NOMO-1 treated with dmso at 0.1 percent for 144 hours (cell line): ENCODE results near the gene MRTO4.

Experiments
- DNase-seq: peaks from one replicate; lab custom pipeline; 2025; ENCODE audit not compliant: unreplicated experiment; lab: John Stamatoyannopoulos, UW

MRTO4 gene

DNA sequence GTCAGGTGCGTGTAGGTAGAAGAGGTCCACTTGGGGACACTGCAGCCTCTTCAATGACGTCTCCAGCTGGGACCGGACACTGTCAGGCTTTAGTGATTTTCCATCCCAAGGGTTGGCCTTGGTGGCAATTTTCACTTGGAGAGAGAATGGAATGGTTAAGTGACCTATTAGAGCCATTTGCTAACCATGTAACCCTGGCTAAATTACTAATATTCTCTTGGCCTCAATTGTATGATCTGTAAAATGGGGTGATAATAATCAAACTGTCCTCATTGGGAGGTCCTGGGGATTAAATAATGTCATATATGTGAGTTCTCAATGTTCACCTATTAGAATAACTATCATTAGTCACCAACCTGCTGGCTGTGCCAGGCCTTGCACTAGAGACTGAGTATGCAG lies 56.9 kb downstream of the MRTO4 start:
- DNase-seq, result no peak

- no peak for DNase-seq
Observed at GRCh38 chr1:19309123-19309813, 57.7 kb downstream of the MRTO4 start.
